A549 (cell line): Measurements from ENCODE around the gene SNX2.

Source experiments
- CBX2 ChIP-seq: fragments of 200-600 bp; sonication (generic); IDR thresholded peaks from 2 replicates; pipeline ENCODE4 v1.6.1; 2016; ENCODE audit warnings: low read depth, mild to moderate bottlenecking, borderline replicate concordance
- EP300 ChIP-seq, 2 experiments: fragments of >200 bp; sonication (Bioruptor Twin); formaldehyde crosslinking; IDR thresholded peaks; 2 replicates in 1 of 2; 3 replicates in 1 of 2; pipeline ENCODE4 v1.6.1; 2016 to 2017
- MAFK ChIP-seq: fragments of 450-650 bp; IDR thresholded peaks from 2 replicates; pipeline ENCODE4 v1.6.1; 2014; ENCODE audit not compliant: partially characterized antibody
- MAX ChIP-seq: IDR thresholded peaks from 2 replicates; pipeline ENCODE4 v1.6.1; 2012
- POLR2A ChIP-seq: IDR thresholded peaks from 2 replicates; pipeline ENCODE4 v1.6.1; 2012; ENCODE audit warnings: mild to moderate bottlenecking, low read length
- RAD21 ChIP-seq, 2 experiments: fragments of >200 bp in 1 of 2; sonication (Bioruptor Twin) in 1 of 2; formaldehyde crosslinking in 1 of 2; IDR thresholded peaks in 1 of 2; conservative IDR thresholded peaks in 1 of 2; 2 replicates in 1 of 2; 3 replicates in 1 of 2; pipeline ENCODE4 v1.6.1; 2012 to 2018; ENCODE audit warnings: inconsistent platforms in 1 of 2
- SREBF2 ChIP-seq: fragments of 450-650 bp; IDR thresholded peaks from 2 replicates; pipeline ENCODE4 v1.6.1; 2014; ENCODE audit warnings: mild to moderate bottlenecking, moderate library complexity
- ZNF302 ChIP-seq: fragments of 250-450 bp; sonication (Bioruptor Pico); IDR thresholded peaks from 2 replicates; pipeline ENCODE4 v1.9.0; 2021; ENCODE audit warnings: inconsistent platforms, mild to moderate bottlenecking, moderate library complexity
- TF ChIP-seq, protein P1 (sequence below): fragments of >200 bp; sonication (Bioruptor Twin); formaldehyde crosslinking; IDR thresholded peaks from 3 replicates; pipeline ENCODE4 v1.5.1; 2016
- TF ChIP-seq, protein P2 (sequence below): IDR thresholded peaks from 2 replicates; pipeline ENCODE4 v1.6.1; 2012
- TF ChIP-seq, protein P3 (sequence below): fragments of 450-650 bp; IDR thresholded peaks from 2 replicates; pipeline ENCODE4 v1.6.1; 2014; ENCODE audit warnings: antibody characterized with exemption

DNA sequence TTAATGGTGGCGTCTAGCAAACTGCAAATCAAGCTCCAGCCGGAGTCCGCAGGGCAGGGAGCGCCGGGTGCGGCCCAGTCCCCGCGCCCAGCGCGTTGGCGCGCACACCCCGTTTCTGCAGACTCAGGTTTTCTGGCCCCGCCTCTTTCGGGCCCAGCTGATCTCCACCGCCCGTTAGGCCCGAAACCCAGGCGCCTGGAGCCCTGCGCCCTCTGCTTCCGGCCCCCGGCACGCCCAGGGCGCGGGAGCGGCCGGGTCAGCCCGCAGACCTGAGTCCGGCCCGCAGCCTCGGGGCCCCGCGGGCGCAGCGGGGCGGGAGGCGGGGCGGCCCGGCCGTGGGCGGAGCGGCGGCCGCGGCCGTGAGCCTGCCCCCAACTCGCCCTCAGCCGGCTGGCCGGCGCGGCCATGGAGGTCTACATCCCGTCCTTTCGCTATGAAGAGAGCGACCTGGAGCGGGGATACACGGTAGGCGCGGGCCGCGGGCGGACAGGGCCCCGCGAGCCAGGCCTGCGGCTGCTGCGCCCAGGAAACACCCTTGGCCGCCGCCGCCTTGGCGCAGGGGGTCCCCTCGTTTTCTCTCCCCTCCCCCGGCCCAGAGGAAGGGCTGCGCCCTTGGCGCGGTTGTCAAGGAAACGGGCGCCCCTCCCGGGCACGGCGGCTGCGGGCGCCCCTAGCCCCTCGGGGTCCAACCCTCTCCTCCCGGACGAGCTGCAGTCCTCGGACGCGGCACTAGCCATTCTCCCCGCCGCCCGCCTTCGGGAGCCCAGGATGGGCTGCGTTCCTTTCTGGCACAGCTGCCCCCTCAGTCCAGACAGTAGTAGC is 70.6 kb downstream of the SNX2 start, which contains the start of gene SNX24:
- TF ChIP-seq, protein P1, sequence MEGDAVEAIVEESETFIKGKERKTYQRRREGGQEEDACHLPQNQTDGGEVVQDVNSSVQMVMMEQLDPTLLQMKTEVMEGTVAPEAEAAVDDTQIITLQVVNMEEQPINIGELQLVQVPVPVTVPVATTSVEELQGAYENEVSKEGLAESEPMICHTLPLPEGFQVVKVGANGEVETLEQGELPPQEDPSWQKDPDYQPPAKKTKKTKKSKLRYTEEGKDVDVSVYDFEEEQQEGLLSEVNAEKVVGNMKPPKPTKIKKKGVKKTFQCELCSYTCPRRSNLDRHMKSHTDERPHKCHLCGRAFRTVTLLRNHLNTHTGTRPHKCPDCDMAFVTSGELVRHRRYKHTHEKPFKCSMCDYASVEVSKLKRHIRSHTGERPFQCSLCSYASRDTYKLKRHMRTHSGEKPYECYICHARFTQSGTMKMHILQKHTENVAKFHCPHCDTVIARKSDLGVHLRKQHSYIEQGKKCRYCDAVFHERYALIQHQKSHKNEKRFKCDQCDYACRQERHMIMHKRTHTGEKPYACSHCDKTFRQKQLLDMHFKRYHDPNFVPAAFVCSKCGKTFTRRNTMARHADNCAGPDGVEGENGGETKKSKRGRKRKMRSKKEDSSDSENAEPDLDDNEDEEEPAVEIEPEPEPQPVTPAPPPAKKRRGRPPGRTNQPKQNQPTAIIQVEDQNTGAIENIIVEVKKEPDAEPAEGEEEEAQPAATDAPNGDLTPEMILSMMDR: no peak
- TF ChIP-seq, protein P2, sequence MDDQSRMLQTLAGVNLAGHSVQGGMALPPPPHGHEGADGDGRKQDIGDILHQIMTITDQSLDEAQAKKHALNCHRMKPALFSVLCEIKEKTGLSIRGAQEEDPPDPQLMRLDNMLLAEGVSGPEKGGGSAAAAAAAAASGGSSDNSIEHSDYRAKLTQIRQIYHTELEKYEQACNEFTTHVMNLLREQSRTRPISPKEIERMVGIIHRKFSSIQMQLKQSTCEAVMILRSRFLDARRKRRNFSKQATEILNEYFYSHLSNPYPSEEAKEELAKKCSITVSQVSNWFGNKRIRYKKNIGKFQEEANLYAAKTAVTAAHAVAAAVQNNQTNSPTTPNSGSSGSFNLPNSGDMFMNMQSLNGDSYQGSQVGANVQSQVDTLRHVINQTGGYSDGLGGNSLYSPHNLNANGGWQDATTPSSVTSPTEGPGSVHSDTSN: 0 out of 2 replicates have a peak, but pooled peaks have one; percentile 53
- TF ChIP-seq MAX (peak; percentile 53), RAD21 (conservative IDR thresholded peaks at IDR 0.05 in 1 of 2, IDR thresholded peaks at IDR 0.05 in 1 of 2) (no peak), SREBF2 (no peak), POLR2A (peak; percentile 73), ZNF302 (CRISPR knock-in tag) (no peak), EP300 (IDR thresholded peaks at IDR 0.05) (no peak), MAFK (peak; percentile 99), CBX2 (no peak)
- TF ChIP-seq, protein P3, sequence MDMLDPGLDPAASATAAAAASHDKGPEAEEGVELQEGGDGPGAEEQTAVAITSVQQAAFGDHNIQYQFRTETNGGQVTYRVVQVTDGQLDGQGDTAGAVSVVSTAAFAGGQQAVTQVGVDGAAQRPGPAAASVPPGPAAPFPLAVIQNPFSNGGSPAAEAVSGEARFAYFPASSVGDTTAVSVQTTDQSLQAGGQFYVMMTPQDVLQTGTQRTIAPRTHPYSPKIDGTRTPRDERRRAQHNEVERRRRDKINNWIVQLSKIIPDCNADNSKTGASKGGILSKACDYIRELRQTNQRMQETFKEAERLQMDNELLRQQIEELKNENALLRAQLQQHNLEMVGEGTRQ: no peak
